ENCODE data around the gene NDUFB10. TPM values are rescaled to one million over a fixed set of nuclear protein-coding genes. Genes with fewer than 3 reads are reported as not detected.
A peak's percentile ranks its signal among the peaks of the same experiment; 100 is the strongest.

The NDUFB10 gene
- total RNA-seq, 2 experiments from 2014 or later = 40.7 to 41.1 TPM

- peaks cover 20% of the 10 kb centered on the region for H3K36me3 ChIP-seq (ENCODE audit: insufficient read depth, low read length)
- Mint-ChIP-seq H3K27me3 (no peaks in the 10 kb centered on the region), H3K4me3 (peak overlapping the region; percentile 93), H3K4me1 (ENCODE audit: low read depth) (peaks cover 18% of the 10 kb centered on the region), H3K36me3 (ENCODE audit: low read depth) (peaks cover 13% of the 10 kb centered on the region), H3K27ac (no peak overlapping the region), H3K9me3 (no peaks in the 10 kb centered on the region)
- no peak overlapping the region for H3K27ac ChIP-seq (ENCODE audit: low read depth in 1 of 2, low read length in 2 of 2)
- no peaks in the 10 kb centered on the region for H3K9me3 ChIP-seq (ENCODE audit: control insufficient read depth in 1 of 2, insufficient read depth in 1 of 2, low read length in 2 of 2)
- CTCF ChIA-PET = no interaction called here
- TF ChIP-seq CTCF (IDR thresholded peaks at IDR 0.05) = no peak
- H3K27me3 ChIP-seq (ENCODE audit: control insufficient read depth in 1 of 2, insufficient read depth in 2 of 2, low read length in 2 of 2) = no peaks in the 10 kb centered on the region
- peaks cover 28% of the 10 kb centered on the region for H3K4me1 ChIP-seq (ENCODE audit: insufficient read depth, low read length)
- ATAC-seq (ENCODE audit: poor library complexity) = no peak
- peak in 1 of 14 experiments; percentile 44 for DNase-seq
- intact Hi-C loops (cut with DNase I, micrococcal nuclease) = loop anchor here (5.0 kb wide), 3 partner anchors 50 to 175 kb away; partner anchors contain the start of genes NUBP2 (in 1 of the 2) and SPSB3 (in 1 of the 2)
- POLR2A ChIA-PET = interaction anchor here (0.7 to 1.6 kb wide), 3 partner anchors 23 to 115 kb away, joined by 3 to 23 read pairs (median 3); partner anchors contain the start of genes FAHD1, HAGH and RPS2
- peak overlapping the region; percentile 92 for H3K4me3 ChIP-seq (ENCODE audit: low read length)
Measured at GRCh38 chr16:1942047-1942809, 17.1 kb upstream of the NDUFB10 start.

- Histone ChIP-seq H3K27ac (ENCODE audit: low read depth in 1 of 2, low read length in 2 of 2) (peak within 1 kb of the TSS; percentile 40 to 43), H3K4me1 (ENCODE audit: insufficient read depth, low read length) (peaks cover 28% of the 10 kb centered on the region), H3K4me3 (ENCODE audit: low read length) (peak within 1 kb of the TSS; percentile 92), H3K36me3 (ENCODE audit: insufficient read depth, low read length) (peaks cover 20% of the 10 kb centered on the region), H3K9me3 (ENCODE audit: control insufficient read depth in 1 of 2, insufficient read depth in 1 of 2, low read length in 2 of 2) (no peaks in the 10 kb centered on the region), H3K27me3 (ENCODE audit: control insufficient read depth in 1 of 2, insufficient read depth in 2 of 2, low read length in 2 of 2) (no peaks in the 10 kb centered on the region)
- intact Hi-C loops (cut with DNase I, micrococcal nuclease) = loop anchor here (5.0 kb wide), 3 partner anchors 49 to 176 kb away; partner anchors contain the start of genes NUBP2 (in 1 of the 2) and SPSB3 (in 1 of the 2)
- ChIA-PET CTCF (interaction anchor here (1.2 kb wide), 1 partner anchor 65 kb away, joined by 3 read pairs; no protein-coding TSS in a partner anchor), POLR2A (interaction anchor here (0.7 to 1.6 kb wide), 7 partner anchors 9 to 212 kb away, joined by 3 to 23 read pairs (median 4); partner anchors contain the start of genes FAHD1, HAGH, RPS2 and TBL3)
- no peak for TF ChIP-seq CTCF (IDR thresholded peaks at IDR 0.05)
- peak; percentile 99 for ATAC-seq (ENCODE audit: poor library complexity)
- H3K4me1 Mint-ChIP-seq (ENCODE audit: low read depth) = peaks cover 18% of the 10 kb centered on the region
- peak; percentile 97 to 100 (median 99) for DNase-seq
- peak within 1 kb of the TSS; percentile 93 for H3K4me3 Mint-ChIP-seq
- peak within 1 kb of the TSS; percentile 47 for H3K27ac Mint-ChIP-seq
- H3K36me3 Mint-ChIP-seq (ENCODE audit: low read depth) = peaks cover 13% of the 10 kb centered on the region
- H3K9me3 Mint-ChIP-seq = no peaks in the 10 kb centered on the region
- no peaks in the 10 kb centered on the region for H3K27me3 Mint-ChIP-seq
Measured at GRCh38 chr16:1942810-1943726, 16.3 kb upstream of the NDUFB10 start, which contains the start of gene MSRB1. Gene MSRB1 (minus strand): TSS chr16:1943199. CDS start chr16:1943156, 43 bp downstream.

- Histone ChIP-seq H3K4me1 (ENCODE audit: insufficient read depth, low read length) (peaks cover 28% of the 10 kb centered on the region), H3K9me3 (ENCODE audit: control insufficient read depth in 1 of 2, insufficient read depth in 1 of 2, low read length in 2 of 2) (no peaks in the 10 kb centered on the region), H3K27ac (ENCODE audit: low read depth in 1 of 2, low read length in 2 of 2) (no peak overlapping the region), H3K27me3 (ENCODE audit: control insufficient read depth in 1 of 2, insufficient read depth in 2 of 2, low read length in 2 of 2) (no peaks in the 10 kb centered on the region), H3K4me3 (ENCODE audit: low read length) (no peak overlapping the region), H3K36me3 (ENCODE audit: insufficient read depth, low read length) (peaks cover 6% of the 10 kb centered on the region)
- Mint-ChIP-seq H3K27me3 (no peaks in the 10 kb centered on the region), H3K4me1 (ENCODE audit: low read depth) (peaks cover 18% of the 10 kb centered on the region), H3K27ac (no peak overlapping the region), H3K4me3 (peak overlapping the region; percentile 69), H3K36me3 (ENCODE audit: low read depth) (peaks cover 7% of the 10 kb centered on the region), H3K9me3 (no peaks in the 10 kb centered on the region)
- no peak for TF ChIP-seq CTCF (IDR thresholded peaks at IDR 0.05)
- ChIA-PET POLR2A (no interaction called here), CTCF (interaction anchor here (0.7 kb wide), 1 partner anchor 61 kb away, joined by 4 read pairs; no protein-coding TSS in a partner anchor)
- DNase-seq (no peak), ATAC-seq (ENCODE audit: poor library complexity) (no peak)
- intact Hi-C loops (cut with DNase I, micrococcal nuclease) = loop anchor here (5.0 kb wide), 3 partner anchors 48 to 177 kb away; partner anchors contain the start of genes NUBP2 (in 1 of the 2) and SPSB3 (in 1 of the 2)
Measured at GRCh38 chr16:1944612-1945199, 14.6 kb upstream of the NDUFB10 start.

All from CD4-positive, alpha-beta T cell (primary cell).